Activated CD8-positive, alpha-beta T cell treated with anti-CD3 and anti-CD28 coated beads for 36 hours (primary cell): ENCODE data around the gene ZNF710. TPM values are rescaled to one million over a fixed set of nuclear protein-coding genes. Genes with fewer than 3 reads are reported as not detected.

Experiments
- ATAC-seq: fragments of 200-7000 bp; cut with Tn5 transposase; one replicate; pipeline ENCODE4 v1.10.0; 2021; ENCODE audit warnings: mild to moderate bottlenecking, moderate library complexity
- CTCF ChIA-PET: fragments of 350-600 bp; sonication (Branson Sonifier 250); formaldehyde crosslinking; loops from one replicate; lab custom pipeline; 2021; ENCODE audit warnings: antibody characterized with exemption; lab: Charles Lee
- POLR2A ChIA-PET: fragments of 350-600 bp; sonication (Branson Sonifier 250); formaldehyde crosslinking; loops from one replicate; lab custom pipeline; 2021; ENCODE audit warnings: antibody characterized with exemption; lab: Charles Lee
- DNase-seq: peaks from one replicate; pipeline ENCODE4 v3.0.0-alpha.2; 2020
- H3K27ac Mint-ChIP-seq: one replicate; pipeline ENCODE4 v1.8.0; 2021; ENCODE audit warnings: mild to moderate bottlenecking, mixed read lengths
- H3K27me3 Mint-ChIP-seq: one replicate; pipeline ENCODE4 v1.8.0; 2021; ENCODE audit warnings: mixed read lengths
- H3K36me3 Mint-ChIP-seq: one replicate; pipeline ENCODE4 v1.8.0; 2021; ENCODE audit warnings: low read depth, mixed read lengths
- H3K4me1 Mint-ChIP-seq: one replicate; pipeline ENCODE4 v1.8.0; 2021; ENCODE audit warnings: low read depth, mixed read lengths
- H3K4me3 Mint-ChIP-seq: one replicate; pipeline ENCODE4 v1.8.0; 2021; ENCODE audit warnings: mild to moderate bottlenecking, moderate library complexity, mixed read lengths
- H3K9me3 Mint-ChIP-seq: one replicate; pipeline ENCODE4 v1.8.0; 2021; ENCODE audit warnings: mixed read lengths
- CTCF ChIP-seq: fragments of 200-600 bp; IDR thresholded peaks from one replicate; pipeline ENCODE4 v1.8.0; 2022; ENCODE audit warnings: antibody characterized with exemption, mild to moderate bottlenecking
- intact Hi-C: fragments of 100-400 bp; cut with micrococcal nuclease; formaldehyde crosslinking; loops from one replicate; pipeline ENCODE4 v1.10.0; 2022
- total RNA-seq, 2 experiments: library from RNA; stranded (reverse); gene quantifications; one replicate each; pipeline ENCODE4 v1.2.3, GENCODE V29; 2021

The ZNF710 gene
- total RNA-seq, 2 experiments from 2014 or later, result 15.2 to 17.2 TPM

GRCh38 chr15:90003736-90004135 lies 2.6 kb downstream of the ZNF710 start:
- Mint-ChIP-seq H3K9me3 (no peaks in the 10 kb centered on the region), H3K4me3 (no peak overlapping the region), H3K36me3 (peaks cover 4% of the 10 kb centered on the region), H3K27me3 (no peaks in the 10 kb centered on the region), H3K4me1 (peaks cover 67% of the 10 kb centered on the region), H3K27ac (no peak overlapping the region)
- ChIA-PET POLR2A (interaction anchor here (1.1 to 2.0 kb wide), 5 partner anchors 10 to 86 kb away, joined by 3 to 5 read pairs (median 3); no protein-coding TSS in a partner anchor), CTCF (interaction anchor here (1.6 to 2.3 kb wide), 2 partner anchors 67 to 105 kb away, joined by 4 to 11 read pairs; no protein-coding TSS in a partner anchor)
- ATAC-seq (no peak), DNase-seq (no peak)
- TF ChIP-seq CTCF, result no peak
- intact Hi-C loops, result loop anchor here (10.0 kb wide), 2 partner anchors 61 to 109 kb away; partner anchors contain the start of gene AP3S2

GRCh38 chr15:90004252-90004651 lies 3.1 kb downstream of the ZNF710 start:
- Mint-ChIP-seq H3K27ac (no peak overlapping the region), H3K9me3 (no peaks in the 10 kb centered on the region), H3K36me3 (peaks cover 4% of the 10 kb centered on the region), H3K4me1 (peaks cover 66% of the 10 kb centered on the region), H3K27me3 (no peaks in the 10 kb centered on the region), H3K4me3 (no peak overlapping the region)
- intact Hi-C loops, result loop anchor here (10.0 kb wide), 2 partner anchors 61 to 109 kb away; partner anchors contain the start of gene AP3S2
- ATAC-seq (no peak), DNase-seq (no peak)
- POLR2A ChIA-PET, result interaction anchor here (0.6 to 1.4 kb wide), 2 partner anchors 53 to 369 kb away, joined by 3 to 4 read pairs; no protein-coding TSS in a partner anchor
- no peak for TF ChIP-seq CTCF
- CTCF ChIA-PET, result interaction anchor here (1.6 to 2.3 kb wide), 2 partner anchors 67 to 106 kb away, joined by 4 to 11 read pairs; no protein-coding TSS in a partner anchor

GRCh38 chr15:90004671-90005070 lies 3.5 kb downstream of the ZNF710 start:
- intact Hi-C loops, result loop anchor here (10.0 kb wide), 2 partner anchors 60 to 110 kb away; partner anchors contain the start of gene AP3S2

GRCh38 chr15:90006217-90007075 lies 5.3 kb downstream of the ZNF710 start:
- no peak overlapping the region for H3K27ac Mint-ChIP-seq
- peaks cover 15% of the 10 kb centered on the region for H3K36me3 Mint-ChIP-seq
- no peak overlapping the region for H3K4me3 Mint-ChIP-seq
- intact Hi-C loops, result loop anchor here (10.0 kb wide), 2 partner anchors 58 to 112 kb away; partner anchors contain the start of gene AP3S2
- no peaks in the 10 kb centered on the region for H3K27me3 Mint-ChIP-seq
- CTCF ChIA-PET, result interaction anchor here (1.1 to 1.9 kb wide), 4 partner anchors 8 to 28 kb away, joined by 3 to 6 read pairs (median 3); no protein-coding TSS in a partner anchor
- ATAC-seq, result peak; percentile 9
- POLR2A ChIA-PET, result interaction anchor here (1.1 to 1.2 kb wide), 2 partner anchors 10 to 216 kb away, joined by 3 read pairs; no protein-coding TSS in a partner anchor
- H3K9me3 Mint-ChIP-seq, result peaks cover 1% of the 10 kb centered on the region
- peaks cover 66% of the 10 kb centered on the region for H3K4me1 Mint-ChIP-seq
- no peak for TF ChIP-seq CTCF
- no peak for DNase-seq

More at GRCh38 chr15:90004671-90005070, 3.5 kb downstream of the ZNF710 start:
- TF ChIP-seq CTCF, result no peak
- no peaks in the 10 kb centered on the region for H3K9me3 Mint-ChIP-seq
- peaks cover 66% of the 10 kb centered on the region for H3K4me1 Mint-ChIP-seq
- ATAC-seq (no peak), DNase-seq (peak; percentile 43)
- no peaks in the 10 kb centered on the region for H3K27me3 Mint-ChIP-seq
- no peak overlapping the region for H3K4me3 Mint-ChIP-seq
- H3K36me3 Mint-ChIP-seq, result peaks cover 7% of the 10 kb centered on the region
- ChIA-PET POLR2A (interaction anchor here (0.6 to 1.4 kb wide), 2 partner anchors 52 to 369 kb away, joined by 3 to 4 read pairs; no protein-coding TSS in a partner anchor), CTCF (interaction anchor here (1.6 to 2.3 kb wide), 2 partner anchors 66 to 106 kb away, joined by 4 to 11 read pairs; no protein-coding TSS in a partner anchor)
- H3K27ac Mint-ChIP-seq, result no peak overlapping the region
